NCI-H82 (cell line): ENCODE results near the gene ZNF578.
"Not testable (repeated sequence)": the region's sequence is repeated elsewhere in the genome, so short reads cannot be mapped to it uniquely, and the experiment has no call there.

Experiments
- DNase-seq: peaks from one replicate; lab custom pipeline; 2025; lab: John Stamatoyannopoulos, UW

Gene ZNF578

DNA sequence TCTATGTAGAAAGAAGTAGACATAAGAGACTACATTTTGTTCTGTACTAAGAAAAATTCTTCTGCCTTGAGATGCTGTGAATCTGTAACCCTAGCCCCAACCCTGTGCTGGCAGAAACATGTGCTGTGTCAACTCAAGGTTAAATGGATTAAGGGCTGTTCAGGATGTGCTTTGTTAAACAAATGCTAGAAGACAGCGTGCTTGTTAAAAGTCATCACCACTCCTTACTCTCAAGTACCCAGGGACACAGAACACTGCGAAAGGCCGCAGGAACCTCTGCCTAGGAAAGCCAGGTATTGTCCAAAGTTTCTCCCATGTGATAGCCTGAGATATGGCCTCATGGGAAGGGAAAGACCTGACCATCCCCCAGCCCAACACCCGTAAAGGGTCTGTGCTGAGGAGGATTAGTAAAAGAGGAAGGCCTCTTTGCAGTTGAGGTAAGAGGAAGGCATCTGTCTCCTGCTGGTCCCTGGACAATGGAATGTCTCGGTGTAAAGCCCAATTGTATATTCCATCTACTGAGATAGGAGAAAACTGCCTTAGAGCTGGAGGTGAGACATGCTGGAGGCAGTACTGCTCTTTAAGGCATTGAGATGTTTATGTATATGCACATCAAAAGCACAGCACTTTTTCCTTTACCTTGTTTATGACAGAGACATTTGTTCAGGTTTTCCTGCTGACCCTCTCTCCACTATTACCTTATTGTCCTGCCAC, 105.5 kb downstream of the ZNF578 start:
- DNase-seq, result peak; percentile 21

DNA sequence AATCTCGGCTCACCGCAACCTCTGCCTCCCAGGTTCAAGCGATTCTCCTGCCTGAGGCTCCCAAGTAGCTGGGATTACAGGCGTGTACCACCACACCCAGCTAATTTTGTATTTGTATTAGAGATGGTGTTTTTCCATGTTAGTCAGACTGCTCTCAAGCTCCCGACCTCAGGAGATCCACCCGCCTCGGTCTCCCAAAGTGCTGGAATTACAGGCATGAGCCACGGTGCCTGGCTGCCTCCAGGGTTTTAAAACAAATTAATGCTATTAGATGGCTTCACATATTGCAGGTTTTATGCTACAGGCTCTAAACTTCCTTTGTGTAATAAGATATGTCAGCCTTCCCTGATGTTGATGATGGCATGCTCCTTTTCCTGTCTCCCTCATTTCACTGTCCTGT, 108.3 kb downstream of the ZNF578 start:
- DNase-seq, result not testable (repeated sequence)
